HepG2 (cell line): ENCODE data around the gene TLE7. TPM values are rescaled to one million over a fixed set of nuclear protein-coding genes. Genes with fewer than 3 reads are reported as not detected.
A peak's percentile ranks its signal among the peaks of the same experiment; 100 is the strongest.

Experiments used
- BRF2 ChIP-seq: sonication (generic); formaldehyde crosslinking; IDR thresholded peaks from 2 replicates; pipeline ENCODE4 v1.8.1; 2022; ENCODE audit warnings: mild to moderate bottlenecking, missing genetic modification reagents
- CENPBD1 ChIP-seq: sonication (generic); formaldehyde crosslinking; IDR thresholded peaks from 2 replicates; pipeline ENCODE4 v1.8.0; 2022; ENCODE audit warnings: missing genetic modification reagents, low read depth, mild to moderate bottlenecking, borderline replicate concordance
- FOSL2 ChIP-seq: sonication (generic); formaldehyde crosslinking; IDR thresholded peaks from 2 replicates; pipeline ENCODE4 v1.4.0; 2020; ENCODE audit warnings: missing genetic modification reagents
- GTF3A ChIP-seq: sonication (generic); formaldehyde crosslinking; conservative IDR thresholded peaks from 2 replicates; pipeline ENCODE4 v1.4.0; 2020; ENCODE audit warnings: mild to moderate bottlenecking, missing genetic modification reagents
- JUND ChIP-seq: sonication (generic); formaldehyde crosslinking; IDR thresholded peaks from 2 replicates; pipeline ENCODE4 v1.8.0; 2022; ENCODE audit warnings: mild to moderate bottlenecking, missing genetic modification reagents
- KLF9 ChIP-seq: IDR thresholded peaks from 2 replicates; pipeline ENCODE4 v1.6.1; 2016; ENCODE audit warnings: low read depth
- MIER3 ChIP-seq: IDR thresholded peaks from 2 replicates; pipeline ENCODE4 v1.6.1; 2016; ENCODE audit warnings: missing compliant biosample characterization, borderline replicate concordance
- MXD1 ChIP-seq: sonication (generic); formaldehyde crosslinking; IDR thresholded peaks from 2 replicates; pipeline ENCODE4 v1.4.0; 2020; ENCODE audit warnings: mild to moderate bottlenecking, missing genetic modification reagents
- MZF1 ChIP-seq: sonication (generic); formaldehyde crosslinking; IDR thresholded peaks from 2 replicates; pipeline ENCODE4 v1.8.1; 2023; ENCODE audit warnings: mild to moderate bottlenecking, missing genetic modification reagents, borderline replicate concordance
- NFRKB ChIP-seq: fragments of 450-650 bp; IDR thresholded peaks from 2 replicates; pipeline ENCODE4 v1.6.1; 2017
- NR2F2 ChIP-seq: IDR thresholded peaks from 2 replicates; pipeline ENCODE4 v1.6.1; 2012; ENCODE audit warnings: low read depth, inconsistent platforms, borderline replicate concordance
- NRL ChIP-seq: sonication (generic); formaldehyde crosslinking; IDR thresholded peaks from 2 replicates; pipeline ENCODE4 v1.5.0; 2020; ENCODE audit warnings: missing genetic modification reagents, mild to moderate bottlenecking, moderate library complexity, borderline replicate concordance
- PHF20 ChIP-seq: sonication (generic); formaldehyde crosslinking; IDR thresholded peaks from 2 replicates; pipeline ENCODE4 v1.5.0; 2020; ENCODE audit warnings: mild to moderate bottlenecking, missing genetic modification reagents
- POGK ChIP-seq: sonication (generic); formaldehyde crosslinking; conservative IDR thresholded peaks from 2 replicates; pipeline ENCODE4 v1.8.0; 2022; ENCODE audit warnings: mild to moderate bottlenecking, moderate library complexity, missing genetic modification reagents
- RFX1 ChIP-seq: fragments of 450-650 bp; IDR thresholded peaks from 2 replicates; pipeline ENCODE4 v1.6.1; 2017
- ZNF12 ChIP-seq: sonication (generic); formaldehyde crosslinking; IDR thresholded peaks from 2 replicates; pipeline ENCODE4 v1.5.0; 2020; ENCODE audit warnings: missing genetic modification reagents
- ZNF205 ChIP-seq: IDR thresholded peaks from 2 replicates; pipeline ENCODE4 v1.6.1; 2018; ENCODE audit warnings: missing biosample characterization, missing genetic modification reagents
- ZNF296 ChIP-seq: sonication (generic); formaldehyde crosslinking; conservative IDR thresholded peaks from 2 replicates; pipeline ENCODE4 v1.5.0; 2020; ENCODE audit warnings: mild to moderate bottlenecking, missing genetic modification reagents
- ZNF350 ChIP-seq: sonication (generic); formaldehyde crosslinking; IDR thresholded peaks from 2 replicates; pipeline ENCODE4 v1.4.0; 2020; ENCODE audit warnings: mild to moderate bottlenecking, low read depth, missing genetic modification reagents, borderline replicate concordance
- ZNF503 ChIP-seq: sonication (generic); formaldehyde crosslinking; IDR thresholded peaks from 2 replicates; pipeline ENCODE4 v1.4.0; 2020; ENCODE audit warnings: missing genetic modification reagents
- ZNF652 ChIP-seq: IDR thresholded peaks from 2 replicates; pipeline ENCODE4 v1.6.1; 2016; ENCODE audit warnings: low read depth, borderline replicate concordance
- ZNF724P ChIP-seq: sonication (generic); formaldehyde crosslinking; IDR thresholded peaks from 2 replicates; pipeline ENCODE4 v1.8.0; 2022; ENCODE audit warnings: missing genetic modification reagents, borderline replicate concordance
- ZSCAN25 ChIP-seq: sonication (generic); formaldehyde crosslinking; IDR thresholded peaks from 2 replicates; pipeline ENCODE4 v1.8.0; 2022; ENCODE audit warnings: mild to moderate bottlenecking, missing genetic modification reagents
- ZSCAN30 ChIP-seq: sonication (generic); formaldehyde crosslinking; IDR thresholded peaks from 2 replicates; pipeline ENCODE4 v1.5.0; 2020; ENCODE audit warnings: mild to moderate bottlenecking, missing genetic modification reagents
- polyA plus RNA-seq, 8 experiments: library from polyadenylated mRNA; depleted of rRNA in 3 of 8; stranded (reverse) in 7 of 8; unstranded in 1 of 8; fragments of >200 nt; fragmentation: Illumina TruSeq in 4 of 8; extraction: Trizol in 4 of 8; gene quantifications; 2 replicates each; pipeline versions ENCODE4 v1.2.1 to v1.2.3, GENCODE V29; 2011 to 2016; ENCODE audit warnings: low read depth in 4 of 8, missing spikeins in 1 of 8, mixed read lengths in 1 of 8; ENCODE audit not compliant: insufficient read depth in 1 of 8
- total RNA-seq, 5 experiments: library from RNA; depleted of rRNA; stranded (reverse); fragments of >200 nt; fragmentation: Illumina TruSeq; extraction: Trizol; gene quantifications; 2 replicates each; pipeline ENCODE4 v1.2.3, GENCODE V29; 2016; ENCODE audit warnings: low read depth in 1 of 5

Gene TLE7
- total and polyA plus RNA-seq, 2 of the 13 experiments (the other 11 are each of a cell fraction or from before 2014, with no cell fraction given), result not detected

- no peak for TF ChIP-seq BRF2 (CRISPR knock-in tag)
- TF ChIP-seq JUND (CRISPR knock-in tag), result peak; percentile 49; the same call in 1 of the 2 replicates
- TF ChIP-seq ZNF12, result no peak; the same call in 1 of the 2 replicates
- TF ChIP-seq NRL (CRISPR knock-in tag), result peak; percentile 99
- no peak for TF ChIP-seq GTF3A
- TF ChIP-seq POGK (CRISPR knock-in tag), result peak; percentile 98
- peak; percentile 65; the same call in 1 of the 2 replicates for TF ChIP-seq ZNF503 (CRISPR knock-in tag)
- TF ChIP-seq CENPBD1 (CRISPR knock-in tag), result no peak; the same call in 1 of the 2 replicates
- no peak for TF ChIP-seq RFX1
- no peak for TF ChIP-seq ZNF652 (CRISPR knock-in tag)
- peak; percentile 95; the same call in 1 of the 2 replicates for TF ChIP-seq MIER3 (CRISPR knock-in tag)
- TF ChIP-seq MXD1, result peak; percentile 90
- TF ChIP-seq ZSCAN25 (CRISPR knock-in tag), result peak; percentile 96
- TF ChIP-seq FOSL2 (CRISPR knock-in tag), result peak; percentile 77
- peak; percentile 44; the same call in 1 of the 2 replicates for TF ChIP-seq ZNF296
- peak; percentile 82; the same call in 1 of the 2 replicates for TF ChIP-seq MZF1 (CRISPR knock-in tag)
- TF ChIP-seq ZNF205 (CRISPR knock-in tag), result peak; percentile 94
- peak; percentile 99 for TF ChIP-seq ZNF350 (CRISPR knock-in tag)
- no peak for TF ChIP-seq NFRKB
- peak; percentile 87; the same call in 1 of the 2 replicates for TF ChIP-seq KLF9 (CRISPR knock-in tag)
- TF ChIP-seq ZSCAN30 (CRISPR knock-in tag), result no peak
- peak; percentile 28; the same call in 1 of the 2 replicates for TF ChIP-seq NR2F2
- TF ChIP-seq PHF20, result peak; percentile 100
- peak; percentile 91; the same call in 1 of the 2 replicates for TF ChIP-seq ZNF724P (CRISPR knock-in tag)
Measured at GRCh38 chr16:71461686-71462648, 20.1 kb upstream of the TLE7 start, which contains the start of gene ZNF23 (continued).
